ENCODE results near the gene TMPRSS11E. TPM values are rescaled to one million over a fixed set of nuclear protein-coding genes. Genes with fewer than 3 reads are reported as not detected.

Gene TMPRSS11E
- polyA plus RNA-seq, 4 donors: 0.11 to 0.28 TPM; not detected in 2

Other genes starting within 250 kb of the TMPRSS11E start
- gene TMPRSS11B, start 201.8 kb upstream of the TMPRSS11E start, polyA plus RNA-seq (ENCODE audit: insufficient read length in 4 of 4): under 1 TPM; 0.06 to 0.17 (median 0.11) TPM
- 100 to 1,000 TPM; 139 to 206 (median 182) TPM for gene YTHDC1, start 97.4 kb upstream of the TMPRSS11E start, polyA plus RNA-seq (ENCODE audit: insufficient read length in 4 of 4)
- gene UGT2B17, start 128.9 kb downstream of the TMPRSS11E start, polyA plus RNA-seq (ENCODE audit: insufficient read length in 4 of 4): under 1 TPM in 1 of 4 donors, not detected in 3; 0.14 TPM
- under 1 TPM in 3 of 4 donors, not detected in 1; 0.08 to 0.12 (median 0.08) TPM for gene UGT2B15, start 223.2 kb downstream of the TMPRSS11E start, polyA plus RNA-seq (ENCODE audit: insufficient read length in 4 of 4)

Measured in left renal cortex interstitium (tissue), 4 donors.